Astrocyte (in vitro differentiated cells and primary cell): ENCODE results near the gene ENOX1.

ENCODE experiments used
- CTCF ChIP-seq: IDR thresholded peaks from 2 replicates; pipeline ENCODE4 v1.5.1; 2011; ENCODE audit warnings: low read depth, mild to moderate bottlenecking, inconsistent platforms, low read length, moderate library complexity; ENCODE audit not compliant: insufficient read depth
- EZH2 ChIP-seq: IDR thresholded peaks from 2 replicates; pipeline ENCODE4 v1.6.1; 2012; ENCODE audit warnings: mild to moderate bottlenecking, low read length, inconsistent platforms; ENCODE audit not compliant: insufficient read depth

GRCh38 chr13:43273362-43273761, 513.4 kb downstream of the ENOX1 start:
- no peak for TF ChIP-seq EZH2
- TF ChIP-seq CTCF: no peak
